ENCODE measurements around the gene COX11.

- TF ChIP-seq CTCF (IDR thresholded peaks at IDR 0.05 in 8 of 11, conservative IDR thresholded peaks at IDR 0.05 in 3 of 11): no peak
- no peak for TF ChIP-seq POLR2AphosphoS5 (IDR thresholded peaks at IDR 0.05)
- no peak for TF ChIP-seq POLR2A (IDR thresholded peaks at IDR 0.05)
Measured at GRCh38 chr17:54983260-54983659, 14.8 kb upstream of the COX11 start.
